Measurements from ENCODE around the gene SLC1A3.

Gene SLC1A3

DNA sequence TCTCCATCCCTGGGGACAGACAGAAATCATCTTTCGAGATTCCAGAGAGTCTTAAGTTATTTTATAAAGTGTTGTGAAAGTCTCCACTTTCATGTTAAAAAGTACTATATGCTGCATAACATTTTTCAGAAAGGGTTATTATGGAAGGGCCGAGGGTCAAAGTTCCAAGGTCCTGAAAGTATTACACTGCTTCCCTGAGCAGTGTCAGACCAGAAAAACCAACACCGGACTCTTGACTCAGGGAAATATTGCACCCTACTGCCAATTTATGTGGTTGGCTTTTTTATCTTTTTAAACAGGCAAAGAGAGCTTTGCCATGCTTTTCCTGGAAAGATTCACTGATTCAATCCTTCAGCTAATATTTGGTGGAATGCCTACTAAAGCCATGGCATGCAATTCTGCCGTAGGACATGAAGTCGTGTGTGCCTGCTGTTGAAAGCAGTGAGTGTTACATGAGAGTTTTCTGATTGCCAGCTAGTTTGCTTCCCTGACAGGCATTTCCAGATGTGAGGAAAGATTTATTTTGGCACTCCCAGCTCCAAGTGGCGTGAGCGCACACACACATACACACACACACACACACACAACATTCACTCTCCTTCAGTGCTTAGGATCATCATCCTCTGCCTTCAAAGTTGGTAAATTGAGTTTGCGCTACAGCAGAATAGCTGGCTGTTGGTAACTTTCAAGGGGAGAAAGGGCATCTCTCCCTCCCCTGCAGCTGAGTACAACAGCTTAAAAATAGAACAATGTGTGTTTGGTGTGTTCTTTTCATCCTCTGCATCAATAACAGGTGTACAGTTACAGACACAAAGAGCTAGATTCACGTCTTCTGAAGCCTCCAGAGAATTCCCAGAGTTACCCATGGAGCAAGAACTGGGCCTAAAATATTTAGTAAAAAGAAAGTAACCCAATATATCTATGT, 45.6 kb downstream of the SLC1A3 start:
- no peak overlapping the region for H3K4me3 ChIP-seq (ENCODE audit: low read length)
- no peaks in the 10 kb centered on the region for H3K36me3 ChIP-seq (ENCODE audit: control insufficient read depth, insufficient read depth, low read length)
- H3K9me3 ChIP-seq (ENCODE audit: control insufficient read depth, low read length), result no peaks in the 10 kb centered on the region
- no peaks in the 10 kb centered on the region for H3K27me3 ChIP-seq (ENCODE audit: control insufficient read depth, insufficient read depth, low read length)
- H3K4me1 ChIP-seq (ENCODE audit: control insufficient read depth, insufficient read depth, low read length), result no peaks in the 10 kb centered on the region
- H3K9ac ChIP-seq (ENCODE audit: low read length), result no peak overlapping the region

DNA sequence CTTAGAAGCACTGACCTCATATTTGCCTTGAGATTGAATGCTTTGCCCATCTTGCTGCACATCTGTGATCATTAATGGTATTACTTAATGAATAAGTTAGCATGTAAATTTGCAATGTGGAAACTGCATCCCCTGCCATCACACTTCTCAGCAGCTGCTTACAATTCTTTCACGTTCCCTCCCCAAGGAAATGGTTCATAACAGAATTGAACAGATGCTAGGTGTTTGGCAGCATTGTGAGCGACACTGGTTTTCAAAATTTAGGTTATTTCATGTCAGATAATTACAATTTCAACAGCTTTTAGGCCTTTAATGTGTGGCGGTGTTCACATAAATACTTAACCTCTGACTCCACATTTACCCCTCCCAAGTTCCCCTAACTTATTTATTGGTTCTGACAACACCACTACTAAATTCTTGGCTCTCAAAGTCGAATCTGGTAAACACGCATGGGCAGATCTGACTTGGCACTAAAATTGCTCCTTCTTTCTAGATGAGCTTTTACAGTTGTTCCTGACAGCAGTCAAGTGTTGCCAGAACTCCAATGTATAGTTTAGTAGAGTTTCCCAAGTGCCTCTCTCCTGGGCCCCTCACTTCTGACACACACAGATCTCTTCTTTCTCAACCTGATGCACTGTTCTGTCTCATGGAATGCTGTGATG, 46.8 kb downstream of the SLC1A3 start:
- H3K9me3 ChIP-seq (ENCODE audit: control insufficient read depth, low read length), result no peaks in the 10 kb centered on the region
- no peaks in the 10 kb centered on the region for H3K4me1 ChIP-seq (ENCODE audit: control insufficient read depth, insufficient read depth, low read length)
- H3K27me3 ChIP-seq (ENCODE audit: control insufficient read depth, insufficient read depth, low read length), result no peaks in the 10 kb centered on the region
- H3K36me3 ChIP-seq (ENCODE audit: control insufficient read depth, insufficient read depth, low read length), result no peaks in the 10 kb centered on the region
- H3K4me3 ChIP-seq (ENCODE audit: low read length), result no peak overlapping the region
- no peak overlapping the region for H3K9ac ChIP-seq (ENCODE audit: low read length)

DNA sequence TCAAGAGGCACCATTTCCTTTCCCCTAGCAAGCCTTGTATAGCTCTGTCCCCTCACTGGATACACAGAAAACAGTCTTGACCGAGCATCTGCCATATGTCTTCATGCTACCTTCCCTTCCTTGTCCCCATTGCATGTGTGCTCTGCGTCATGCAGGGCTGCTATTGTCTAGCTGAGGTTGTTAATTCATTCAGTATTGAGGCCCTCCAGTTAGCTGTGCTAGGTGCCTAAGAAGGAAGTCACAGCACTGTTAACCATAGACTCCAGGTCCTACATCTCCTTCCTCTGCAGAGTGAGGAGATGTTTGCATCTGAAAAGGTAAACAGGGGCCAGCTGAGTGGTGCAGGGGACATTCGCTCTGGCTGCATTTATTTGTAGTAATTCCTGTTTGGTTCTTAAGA, 48.2 kb downstream of the SLC1A3 start:
- Histone ChIP-seq H3K9me3 (ENCODE audit: control insufficient read depth, low read length) (no peaks in the 10 kb centered on the region), H3K9ac (ENCODE audit: low read length) (no peak overlapping the region), H3K36me3 (ENCODE audit: control insufficient read depth, insufficient read depth, low read length) (no peaks in the 10 kb centered on the region), H3K4me3 (ENCODE audit: low read length) (no peak overlapping the region), H3K27me3 (ENCODE audit: control insufficient read depth, insufficient read depth, low read length) (no peaks in the 10 kb centered on the region), H3K4me1 (ENCODE audit: control insufficient read depth, insufficient read depth, low read length) (no peaks in the 10 kb centered on the region)

DNA sequence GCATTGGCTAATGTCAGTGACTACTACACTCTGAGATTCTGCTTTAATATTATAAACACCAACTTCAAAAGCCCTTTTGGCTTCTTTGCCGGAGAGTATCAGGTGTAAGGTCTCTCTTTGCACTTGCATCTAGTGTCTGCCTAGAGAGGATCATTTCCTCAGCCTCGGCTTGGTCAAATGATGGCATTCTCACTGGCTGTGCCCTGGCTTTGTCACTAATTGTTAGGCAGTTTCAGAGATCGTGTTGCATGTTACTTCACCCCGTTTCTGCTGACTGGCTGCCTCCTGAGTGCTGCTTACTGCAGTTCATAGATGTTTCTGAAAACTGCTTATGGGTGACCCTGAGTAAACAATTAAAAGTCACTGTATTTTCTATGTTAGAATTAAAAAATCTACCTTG, 48.8 kb downstream of the SLC1A3 start:
- no peak overlapping the region for H3K4me3 ChIP-seq (ENCODE audit: low read length)
- H3K36me3 ChIP-seq (ENCODE audit: control insufficient read depth, insufficient read depth, low read length), result no peaks in the 10 kb centered on the region
- H3K9ac ChIP-seq (ENCODE audit: low read length), result no peak overlapping the region
- no peaks in the 10 kb centered on the region for H3K9me3 ChIP-seq (ENCODE audit: control insufficient read depth, low read length)
- H3K4me1 ChIP-seq (ENCODE audit: control insufficient read depth, insufficient read depth, low read length), result no peaks in the 10 kb centered on the region
- no peaks in the 10 kb centered on the region for H3K27me3 ChIP-seq (ENCODE audit: control insufficient read depth, insufficient read depth, low read length)

DNA sequence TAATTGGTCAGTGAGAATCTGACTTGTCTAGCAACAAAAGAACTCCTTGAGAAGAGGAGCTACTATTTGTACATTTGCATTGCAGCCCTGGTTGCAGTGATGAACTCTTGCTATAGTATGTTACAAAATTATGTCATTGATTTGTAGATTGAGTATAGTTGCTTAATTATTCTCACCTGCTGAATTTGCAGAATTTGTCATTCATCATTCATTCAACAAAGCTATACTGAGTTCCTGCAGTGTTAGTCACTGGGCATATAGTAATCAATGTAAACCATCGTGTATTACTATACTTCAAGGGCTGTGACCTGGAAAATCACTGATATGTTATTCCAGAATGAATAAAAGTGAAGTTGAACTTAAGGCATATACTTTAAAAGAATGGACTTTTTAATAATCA, 50.1 kb downstream of the SLC1A3 start:
- Histone ChIP-seq H3K9ac (ENCODE audit: low read length) (no peak overlapping the region), H3K36me3 (ENCODE audit: control insufficient read depth, insufficient read depth, low read length) (no peaks in the 10 kb centered on the region), H3K4me1 (ENCODE audit: control insufficient read depth, insufficient read depth, low read length) (no peaks in the 10 kb centered on the region), H3K27me3 (ENCODE audit: control insufficient read depth, insufficient read depth, low read length) (no peaks in the 10 kb centered on the region), H3K9me3 (ENCODE audit: control insufficient read depth, low read length) (no peaks in the 10 kb centered on the region), H3K4me3 (ENCODE audit: low read length) (no peak overlapping the region)

DNA sequence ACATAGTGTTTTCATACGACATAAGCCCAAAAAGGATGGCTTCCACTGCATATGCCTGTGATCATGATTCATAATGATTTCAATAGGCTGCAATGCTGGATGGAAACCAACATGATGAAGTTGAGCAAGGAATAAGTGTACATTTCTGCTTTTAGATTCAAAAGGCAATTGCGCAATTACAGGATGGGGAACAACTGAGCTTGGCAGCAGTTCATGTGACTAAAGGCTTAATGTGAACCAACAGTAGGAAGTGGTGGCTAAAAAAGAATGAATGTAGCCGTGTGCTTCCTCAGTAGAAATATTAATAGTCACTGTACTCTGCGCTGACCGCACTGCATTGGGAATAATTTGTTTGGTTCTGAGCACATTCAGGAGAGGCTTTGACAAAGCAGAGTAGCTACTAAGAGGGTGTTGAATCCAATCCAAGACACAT, 51.2 kb downstream of the SLC1A3 start:
- Histone ChIP-seq H3K9me3 (ENCODE audit: control insufficient read depth, low read length) (no peaks in the 10 kb centered on the region), H3K36me3 (ENCODE audit: control insufficient read depth, insufficient read depth, low read length) (no peaks in the 10 kb centered on the region), H3K27me3 (ENCODE audit: control insufficient read depth, insufficient read depth, low read length) (no peaks in the 10 kb centered on the region), H3K9ac (ENCODE audit: low read length) (no peak overlapping the region), H3K4me3 (ENCODE audit: low read length) (no peak overlapping the region), H3K4me1 (ENCODE audit: control insufficient read depth, insufficient read depth, low read length) (no peaks in the 10 kb centered on the region)

DNA sequence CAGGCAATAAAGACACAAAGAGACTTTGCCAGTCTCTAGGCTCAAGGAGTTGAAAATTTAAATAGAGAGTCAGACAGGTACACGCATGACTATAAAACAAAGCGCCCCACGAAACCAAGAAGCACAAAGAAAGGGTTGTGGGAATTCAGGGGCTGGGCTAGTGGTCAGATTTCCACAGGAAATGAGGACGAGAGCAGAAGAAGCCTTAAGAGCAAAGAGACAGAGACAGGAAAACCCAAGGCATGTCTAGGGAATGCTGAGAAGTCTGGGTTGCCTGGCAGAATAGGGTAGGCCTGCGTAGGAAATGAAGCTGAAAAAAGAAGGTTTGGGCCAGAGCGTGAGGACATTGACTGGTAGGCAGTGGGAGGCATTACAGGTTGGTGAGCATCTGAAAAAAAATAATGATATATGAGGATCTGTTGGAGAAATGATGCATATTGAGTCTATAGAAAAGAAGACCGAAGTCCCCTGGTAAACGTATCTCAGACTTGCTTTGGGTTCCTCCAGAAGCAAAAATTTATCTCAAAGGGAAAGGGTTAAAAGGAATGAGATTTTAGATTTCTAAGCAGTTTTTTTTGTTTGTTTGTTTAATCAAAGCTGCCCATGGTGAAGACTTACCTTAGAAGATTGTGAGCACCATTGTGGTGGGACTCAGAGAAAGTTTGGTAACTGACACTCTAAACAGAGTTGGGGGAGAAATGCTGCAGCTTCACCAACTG, 51.8 kb downstream of the SLC1A3 start:
- Histone ChIP-seq H3K9me3 (ENCODE audit: control insufficient read depth, low read length) (no peaks in the 10 kb centered on the region), H3K36me3 (ENCODE audit: control insufficient read depth, insufficient read depth, low read length) (no peaks in the 10 kb centered on the region), H3K27me3 (ENCODE audit: control insufficient read depth, insufficient read depth, low read length) (no peaks in the 10 kb centered on the region), H3K4me3 (ENCODE audit: low read length) (no peak overlapping the region), H3K4me1 (ENCODE audit: control insufficient read depth, insufficient read depth, low read length) (no peaks in the 10 kb centered on the region), H3K9ac (ENCODE audit: low read length) (no peak overlapping the region)

DNA sequence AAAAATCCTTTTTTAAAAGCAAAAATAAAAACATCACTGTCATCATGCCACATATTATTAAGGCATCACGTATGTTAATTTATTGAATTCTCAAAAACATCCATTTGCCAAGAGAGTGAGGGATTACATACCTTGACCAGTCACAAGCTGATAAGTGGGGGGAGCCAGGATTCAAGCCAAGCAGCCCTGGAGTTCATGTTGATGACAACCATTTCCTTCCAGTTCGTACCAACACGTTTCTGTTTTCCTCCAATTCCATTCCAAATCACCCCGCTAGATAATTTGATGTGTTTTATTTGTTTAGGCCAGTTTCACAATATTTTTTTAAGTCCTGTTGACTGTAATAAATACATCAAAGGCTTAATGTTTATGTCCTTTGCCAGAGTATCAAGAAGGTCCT, 53.0 kb downstream of the SLC1A3 start:
- no peaks in the 10 kb centered on the region for H3K4me1 ChIP-seq (ENCODE audit: control insufficient read depth, insufficient read depth, low read length)
- no peak overlapping the region for H3K4me3 ChIP-seq (ENCODE audit: low read length)
- H3K9me3 ChIP-seq (ENCODE audit: control insufficient read depth, low read length), result no peaks in the 10 kb centered on the region
- H3K9ac ChIP-seq (ENCODE audit: low read length), result no peak overlapping the region
- no peaks in the 10 kb centered on the region for H3K36me3 ChIP-seq (ENCODE audit: control insufficient read depth, insufficient read depth, low read length)
- no peaks in the 10 kb centered on the region for H3K27me3 ChIP-seq (ENCODE audit: control insufficient read depth, insufficient read depth, low read length)

DNA sequence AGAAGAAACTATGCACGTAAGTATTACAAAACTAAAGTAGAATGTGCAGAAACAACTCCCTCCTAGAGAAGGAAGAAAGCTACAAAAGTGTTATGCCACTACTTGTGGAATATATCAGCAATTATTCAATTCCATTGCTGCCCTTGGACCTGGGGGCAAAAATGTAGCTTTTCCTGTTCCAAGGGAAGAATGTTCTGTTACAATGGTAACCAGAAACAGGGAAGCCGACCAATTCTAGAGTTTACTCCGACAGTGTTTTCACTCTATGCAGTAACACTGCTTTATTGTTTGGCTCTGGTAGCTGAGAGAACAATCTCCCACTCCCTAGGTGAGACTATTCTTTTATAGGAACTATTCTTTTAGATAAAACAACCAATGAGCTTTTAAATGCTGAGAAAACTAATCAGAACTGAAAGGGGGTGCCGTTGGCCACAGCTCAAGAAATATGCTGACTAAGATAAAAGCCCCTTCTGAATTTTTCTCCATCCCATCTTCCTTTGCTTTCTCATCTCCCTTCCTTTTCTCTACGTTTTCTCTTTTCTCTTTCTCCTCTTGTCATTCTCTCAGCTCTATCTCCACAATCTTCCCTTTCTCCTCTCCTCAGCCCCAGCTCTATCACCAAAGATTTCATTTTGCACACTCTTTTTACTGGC, 54.1 kb downstream of the SLC1A3 start:
- Histone ChIP-seq H3K36me3 (ENCODE audit: control insufficient read depth, insufficient read depth, low read length) (no peaks in the 10 kb centered on the region), H3K9me3 (ENCODE audit: control insufficient read depth, low read length) (no peaks in the 10 kb centered on the region), H3K4me3 (ENCODE audit: low read length) (no peak overlapping the region), H3K4me1 (ENCODE audit: control insufficient read depth, insufficient read depth, low read length) (no peaks in the 10 kb centered on the region), H3K9ac (ENCODE audit: low read length) (no peak overlapping the region), H3K27me3 (ENCODE audit: control insufficient read depth, insufficient read depth, low read length) (no peaks in the 10 kb centered on the region)

DNA sequence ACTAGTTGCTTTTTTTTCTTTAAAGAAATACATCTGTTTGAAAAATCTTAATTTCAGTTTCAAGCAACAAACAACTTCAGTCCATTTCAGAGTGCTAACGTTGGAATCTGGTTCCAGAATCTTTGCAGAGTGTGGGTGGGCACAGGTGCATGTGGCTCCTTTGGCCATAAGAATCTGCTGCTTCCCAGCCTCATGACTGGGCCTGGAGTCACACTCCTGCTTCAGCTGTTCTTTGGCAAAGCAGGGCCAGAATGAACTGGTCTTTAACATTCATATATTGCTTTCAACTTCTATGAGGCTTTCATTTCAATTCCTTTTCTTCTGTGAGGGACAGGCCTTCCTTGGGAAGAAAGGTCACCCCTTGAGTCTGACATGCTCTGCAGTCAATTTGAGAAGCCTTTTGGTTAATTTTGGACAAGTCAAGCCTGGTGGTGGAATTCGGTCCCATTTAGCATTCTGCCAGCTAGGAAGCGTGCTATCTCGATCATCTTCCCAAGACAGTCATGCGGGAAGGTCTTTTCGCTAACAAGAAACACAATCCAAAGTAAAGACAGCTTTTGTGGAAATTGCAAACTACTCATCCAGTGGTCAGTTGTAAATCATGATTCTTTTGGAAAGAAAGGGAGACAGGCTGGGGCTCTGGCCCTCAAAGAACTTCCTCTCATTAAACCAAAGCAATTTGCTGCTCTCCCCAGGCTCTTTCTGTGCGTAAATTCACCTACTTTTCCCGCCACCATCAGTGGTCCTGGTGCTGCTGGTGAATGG, 55.2 kb downstream of the SLC1A3 start:
- Histone ChIP-seq H3K4me1 (ENCODE audit: control insufficient read depth, insufficient read depth, low read length) (no peaks in the 10 kb centered on the region), H3K9me3 (ENCODE audit: control insufficient read depth, low read length) (no peaks in the 10 kb centered on the region), H3K36me3 (ENCODE audit: control insufficient read depth, insufficient read depth, low read length) (no peaks in the 10 kb centered on the region), H3K27me3 (ENCODE audit: control insufficient read depth, insufficient read depth, low read length) (no peaks in the 10 kb centered on the region), H3K4me3 (ENCODE audit: low read length) (no peak overlapping the region), H3K9ac (ENCODE audit: low read length) (no peak overlapping the region)

DNA sequence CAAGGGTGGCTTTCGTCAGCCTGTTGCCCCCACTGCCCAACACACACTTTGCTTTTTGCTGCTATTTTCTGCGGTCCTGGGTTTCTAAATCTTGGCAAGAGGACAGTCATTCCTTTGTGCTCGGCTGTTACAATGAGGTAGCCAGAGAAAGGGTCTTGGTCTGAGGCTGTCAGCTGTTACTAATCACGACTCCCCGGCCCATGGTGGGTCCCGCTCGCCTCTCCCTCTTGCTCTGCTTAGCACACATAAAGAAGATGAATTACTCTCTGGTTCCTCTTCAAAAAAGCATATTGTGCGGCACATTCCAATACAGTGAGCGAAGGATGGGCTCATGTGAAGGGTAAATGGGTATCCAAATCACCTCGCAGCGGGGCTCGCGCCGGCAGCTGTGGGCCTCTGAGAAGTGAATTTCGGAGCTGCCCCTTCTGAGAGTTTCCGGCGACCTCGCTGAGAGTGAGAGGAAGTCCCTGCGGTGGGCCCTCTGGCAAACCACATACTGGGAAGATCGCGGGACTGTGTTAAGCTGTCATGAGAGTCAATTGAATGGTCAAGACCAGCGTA, 56.0 kb downstream of the SLC1A3 start:
- Histone ChIP-seq H3K9ac (ENCODE audit: low read length) (no peak overlapping the region), H3K4me1 (ENCODE audit: control insufficient read depth, insufficient read depth, low read length) (no peaks in the 10 kb centered on the region), H3K4me3 (ENCODE audit: low read length) (no peak overlapping the region), H3K36me3 (ENCODE audit: control insufficient read depth, insufficient read depth, low read length) (no peaks in the 10 kb centered on the region), H3K9me3 (ENCODE audit: control insufficient read depth, low read length) (no peaks in the 10 kb centered on the region), H3K27me3 (ENCODE audit: control insufficient read depth, insufficient read depth, low read length) (no peaks in the 10 kb centered on the region)
